GM23338 (cell line): ENCODE results near the gene AFTPH. TPM values are rescaled to one million over a fixed set of nuclear protein-coding genes. Genes with fewer than 3 reads are reported as not detected.

Experiments
- CREB1 ChIP-seq: fragments of 250-450 bp; sonication (Bioruptor Pico); IDR thresholded peaks from 2 replicates; pipeline ENCODE4 v1.5.0; 2020; ENCODE audit warnings: low read depth, mild to moderate bottlenecking, moderate library complexity
- EZH2 ChIP-seq: fragments of 200-600 bp; sonication (generic); IDR thresholded peaks from one replicate; pipeline ENCODE4 v1.8.0; 2017; ENCODE audit warnings: antibody characterized with exemption, mild to moderate bottlenecking, low read depth; ENCODE audit not compliant: unreplicated experiment
- STAT1 ChIP-seq: IDR thresholded peaks from one replicate; pipeline ENCODE4 v1.6.1; 2016; ENCODE audit warnings: antibody characterized with exemption; ENCODE audit not compliant: unreplicated experiment
- ZNF114 ChIP-seq: fragments of 250-450 bp; sonication (Bioruptor Pico); IDR thresholded peaks from 2 replicates; pipeline ENCODE4 v1.5.0; 2020; ENCODE audit warnings: mild to moderate bottlenecking, moderate library complexity
- ZNF331 ChIP-seq: fragments of 250-450 bp; sonication (Bioruptor Pico); IDR thresholded peaks from 2 replicates; pipeline ENCODE4 v1.5.0; 2020; ENCODE audit warnings: low read depth, mild to moderate bottlenecking, moderate library complexity
- polyA plus RNA-seq: library from polyadenylated mRNA; unstranded; fragments of >200 nt; fragmentation: Nextera tagmentation; extraction: Ambion mirVana; gene quantifications from 2 replicates; pipeline ENCODE4 v1.2.1, GENCODE V29; 2016
- total RNA-seq: library from RNA; depleted of rRNA; stranded (reverse); fragments of >200 nt; shearing (Covaris generic); gene quantifications from 2 replicates; pipeline ENCODE4 v1.2.3, GENCODE V29; 2014
- TF ChIP-seq, protein P1 (sequence below): IDR thresholded peaks from 2 replicates; pipeline ENCODE4 v1.6.1; 2016; ENCODE audit warnings: antibody characterized with exemption
- TF ChIP-seq, protein P2 (sequence below): fragments of 250-450 bp; sonication (Bioruptor Pico); IDR thresholded peaks from 2 replicates; pipeline ENCODE4 v1.5.0; 2020; ENCODE audit warnings: mild to moderate bottlenecking, moderate library complexity

The AFTPH gene
- total and polyA plus RNA-seq, 2 experiments from 2014 or later = 14.9 to 20.6 TPM

DNA sequence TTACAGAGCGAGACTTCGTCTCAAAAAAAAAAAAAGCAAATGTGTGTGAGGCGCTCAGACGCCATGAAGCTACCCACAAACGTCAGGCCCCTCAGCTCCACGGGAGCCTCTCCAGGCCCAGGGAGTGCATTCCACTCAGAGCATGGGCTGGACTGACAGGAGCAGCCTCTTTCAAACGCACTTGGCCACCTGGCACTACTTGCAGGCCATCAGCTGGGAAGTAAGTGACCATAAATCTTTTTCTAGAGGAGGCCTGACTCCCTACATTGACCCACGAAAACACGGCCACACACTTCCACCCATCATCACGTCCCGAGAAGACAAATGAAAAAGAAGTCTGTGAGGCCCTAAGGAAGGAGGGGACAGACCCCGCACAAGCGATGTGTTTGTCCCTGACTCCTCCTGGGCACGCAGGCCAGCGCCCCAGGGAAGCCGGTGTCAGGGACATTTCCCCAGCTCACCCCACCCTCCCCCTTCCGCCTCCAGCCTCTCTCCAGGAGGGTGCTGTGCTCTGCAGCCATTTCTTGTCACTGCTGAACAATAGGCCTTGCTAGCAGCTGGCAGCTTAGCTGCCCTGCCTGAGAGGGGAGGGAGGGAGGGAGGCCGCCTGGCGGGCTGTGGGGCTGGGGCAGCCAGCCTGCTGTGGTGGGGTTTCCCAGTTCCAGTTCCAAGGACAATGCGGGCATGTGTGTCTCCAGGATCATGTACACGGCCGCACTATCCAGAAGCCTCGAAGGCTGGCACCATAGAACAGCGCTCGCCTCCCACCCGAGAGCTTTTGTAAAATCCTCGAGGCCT, 103.0 kb downstream of the AFTPH start (continued):
- TF ChIP-seq EZH2 (no peak), CREB1 (CRISPR knock-in tag) (no peak), STAT1 (no peak), ZNF331 (CRISPR knock-in tag) (no peak), ZNF114 (CRISPR knock-in tag) (no peak)
- TF ChIP-seq, protein P1, sequence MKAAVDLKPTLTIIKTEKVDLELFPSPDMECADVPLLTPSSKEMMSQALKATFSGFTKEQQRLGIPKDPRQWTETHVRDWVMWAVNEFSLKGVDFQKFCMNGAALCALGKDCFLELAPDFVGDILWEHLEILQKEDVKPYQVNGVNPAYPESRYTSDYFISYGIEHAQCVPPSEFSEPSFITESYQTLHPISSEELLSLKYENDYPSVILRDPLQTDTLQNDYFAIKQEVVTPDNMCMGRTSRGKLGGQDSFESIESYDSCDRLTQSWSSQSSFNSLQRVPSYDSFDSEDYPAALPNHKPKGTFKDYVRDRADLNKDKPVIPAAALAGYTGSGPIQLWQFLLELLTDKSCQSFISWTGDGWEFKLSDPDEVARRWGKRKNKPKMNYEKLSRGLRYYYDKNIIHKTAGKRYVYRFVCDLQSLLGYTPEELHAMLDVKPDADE = no peak
- TF ChIP-seq, protein P2, sequence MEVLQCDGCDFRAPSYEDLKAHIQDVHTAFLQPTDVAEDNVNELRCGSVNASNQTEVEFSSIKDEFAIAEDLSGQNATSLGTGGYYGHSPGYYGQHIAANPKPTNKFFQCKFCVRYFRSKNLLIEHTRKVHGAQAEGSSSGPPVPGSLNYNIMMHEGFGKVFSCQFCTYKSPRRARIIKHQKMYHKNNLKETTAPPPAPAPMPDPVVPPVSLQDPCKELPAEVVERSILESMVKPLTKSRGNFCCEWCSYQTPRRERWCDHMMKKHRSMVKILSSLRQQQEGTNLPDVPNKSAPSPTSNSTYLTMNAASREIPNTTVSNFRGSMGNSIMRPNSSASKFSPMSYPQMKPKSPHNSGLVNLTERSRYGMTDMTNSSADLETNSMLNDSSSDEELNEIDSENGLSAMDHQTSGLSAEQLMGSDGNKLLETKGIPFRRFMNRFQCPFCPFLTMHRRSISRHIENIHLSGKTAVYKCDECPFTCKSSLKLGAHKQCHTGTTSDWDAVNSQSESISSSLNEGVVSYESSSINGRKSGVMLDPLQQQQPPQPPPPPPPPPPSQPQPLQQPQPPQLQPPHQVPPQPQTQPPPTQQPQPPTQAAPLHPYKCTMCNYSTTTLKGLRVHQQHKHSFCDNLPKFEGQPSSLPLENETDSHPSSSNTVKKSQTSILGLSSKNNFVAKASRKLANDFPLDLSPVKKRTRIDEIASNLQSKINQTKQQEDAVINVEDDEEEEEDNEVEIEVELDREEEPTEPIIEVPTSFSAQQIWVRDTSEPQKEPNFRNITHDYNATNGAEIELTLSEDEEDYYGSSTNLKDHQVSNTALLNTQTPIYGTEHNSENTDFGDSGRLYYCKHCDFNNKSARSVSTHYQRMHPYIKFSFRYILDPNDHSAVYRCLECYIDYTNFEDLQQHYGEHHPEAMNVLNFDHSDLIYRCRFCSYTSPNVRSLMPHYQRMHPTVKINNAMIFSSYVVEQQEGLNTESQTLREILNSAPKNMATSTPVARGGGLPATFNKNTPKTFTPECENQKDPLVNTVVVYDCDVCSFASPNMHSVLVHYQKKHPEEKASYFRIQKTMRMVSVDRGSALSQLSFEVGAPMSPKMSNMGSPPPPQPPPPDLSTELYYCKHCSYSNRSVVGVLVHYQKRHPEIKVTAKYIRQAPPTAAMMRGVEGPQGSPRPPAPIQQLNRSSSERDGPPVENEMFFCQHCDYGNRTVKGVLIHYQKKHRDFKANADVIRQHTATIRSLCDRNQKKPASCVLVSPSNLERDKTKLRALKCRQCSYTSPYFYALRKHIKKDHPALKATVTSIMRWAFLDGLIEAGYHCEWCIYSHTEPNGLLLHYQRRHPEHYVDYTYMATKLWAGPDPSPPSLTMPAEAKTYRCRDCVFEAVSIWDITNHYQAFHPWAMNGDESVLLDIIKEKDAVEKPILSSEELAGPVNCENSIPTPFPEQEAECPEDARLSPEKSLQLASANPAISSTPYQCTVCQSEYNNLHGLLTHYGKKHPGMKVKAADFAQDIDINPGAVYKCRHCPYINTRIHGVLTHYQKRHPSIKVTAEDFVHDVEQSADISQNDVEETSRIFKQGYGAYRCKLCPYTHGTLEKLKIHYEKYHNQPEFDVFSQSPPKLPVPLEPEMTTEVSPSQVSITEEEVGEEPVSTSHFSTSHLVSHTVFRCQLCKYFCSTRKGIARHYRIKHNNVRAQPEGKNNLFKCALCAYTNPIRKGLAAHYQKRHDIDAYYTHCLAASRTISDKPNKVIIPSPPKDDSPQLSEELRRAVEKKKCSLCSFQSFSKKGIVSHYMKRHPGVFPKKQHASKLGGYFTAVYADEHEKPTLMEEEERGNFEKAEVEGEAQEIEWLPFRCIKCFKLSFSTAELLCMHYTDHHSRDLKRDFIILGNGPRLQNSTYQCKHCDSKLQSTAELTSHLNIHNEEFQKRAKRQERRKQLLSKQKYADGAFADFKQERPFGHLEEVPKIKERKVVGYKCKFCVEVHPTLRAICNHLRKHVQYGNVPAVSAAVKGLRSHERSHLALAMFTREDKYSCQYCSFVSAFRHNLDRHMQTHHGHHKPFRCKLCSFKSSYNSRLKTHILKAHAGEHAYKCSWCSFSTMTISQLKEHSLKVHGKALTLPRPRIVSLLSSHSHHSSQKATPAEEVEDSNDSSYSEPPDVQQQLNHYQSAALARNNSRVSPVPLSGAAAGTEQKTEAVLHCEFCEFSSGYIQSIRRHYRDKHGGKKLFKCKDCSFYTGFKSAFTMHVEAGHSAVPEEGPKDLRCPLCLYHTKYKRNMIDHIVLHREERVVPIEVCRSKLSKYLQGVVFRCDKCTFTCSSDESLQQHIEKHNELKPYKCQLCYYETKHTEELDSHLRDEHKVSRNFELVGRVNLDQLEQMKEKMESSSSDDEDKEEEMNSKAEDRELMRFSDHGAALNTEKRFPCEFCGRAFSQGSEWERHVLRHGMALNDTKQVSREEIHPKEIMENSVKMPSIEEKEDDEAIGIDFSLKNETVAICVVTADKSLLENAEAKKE (CRISPR knock-in tag) = no peak
